HCT116 (cell line): Measurements from ENCODE around the gene CBX8. TPM values are rescaled to one million over a fixed set of nuclear protein-coding genes. Genes with fewer than 3 reads are reported as not detected.

Source experiments
- ATAC-seq: fragments of 200-7000 bp; cut with Tn5 transposase; 2 replicates; pipeline ENCODE4 v1.9.1; 2020; ENCODE audit warnings: mild to moderate bottlenecking, moderate library complexity
- BruUV-seq: library from RNA; stranded (reverse); fragments of 400-500 nt; replicated peaks from 2 replicates; lab custom pipeline; 2021; lab: Mats Ljungman, UMichigan
- CTCF ChIA-PET: fragments of 300-600 bp; sonication (Branson Sonifier 250); formaldehyde crosslinking; loops from one replicate; lab custom pipeline; 2021; ENCODE audit warnings: antibody characterized with exemption; lab: Charles Lee
- POLR2A ChIA-PET: fragments of 300-600, 350-600 bp; sonication (Branson Sonifier 250); formaldehyde crosslinking; loops from one replicate; lab custom pipeline; 2021; ENCODE audit warnings: antibody characterized with exemption; lab: Charles Lee
- RAD21 ChIA-PET, 2 experiments: fragments of 300-600 bp; sonication (Branson Sonifier 250); formaldehyde crosslinking; loops; one replicate each; lab custom pipeline; 2023; ENCODE audit warnings: low total read pairs in 2 of 2; ENCODE audit not compliant: uncharacterized antibody in 2 of 2, unreplicated experiment in 2 of 2, low non-redundant PET in 1 of 2; lab: Charles Lee
- DNase-seq: peaks from one replicate; pipeline ENCODE4 v3.0.0-alpha.2; 2010; ENCODE audit warnings: low read depth, low spot score
- H2AFZ ChIP-seq: fragments of 200-600 bp; shearing (Covaris generic), sonication (generic); 2 replicates; pipeline ENCODE4 v1.6.1; 2017; ENCODE audit warnings: low read depth, mixed run types, mixed read lengths, antibody characterized with exemption, low read length; ENCODE audit not compliant: poor library complexity, severe bottlenecking
- H3K27ac ChIP-seq: 2 replicates; pipeline ENCODE4 v1.5.1; 2012; ENCODE audit warnings: low read depth, low read length
- H3K27me3 ChIP-seq: fragments of 200-600 bp; sonication (generic); 2 replicates; pipeline ENCODE4 v1.6.1; 2016; ENCODE audit warnings: mixed run types, low read length, mixed read lengths; ENCODE audit not compliant: insufficient read depth
- H3K36me3 ChIP-seq, 2 experiments: fragments of 200-500 bp in 1 of 2; fragments of 200-600 bp in 1 of 2; sonication (Bioruptor generic) in 1 of 2; sonication (generic) in 1 of 2; 2 replicates each; pipeline versions ENCODE4 v1.5.1 to v1.6.1; 2014 to 2016; ENCODE audit warnings: low read length in 2 of 2, inconsistent platforms in 1 of 2, mixed read lengths in 1 of 2, mixed run types in 1 of 2; ENCODE audit not compliant: insufficient read depth in 2 of 2, control insufficient read depth in 1 of 2
- H3K4me1 ChIP-seq, 2 experiments: fragments of 200-600 bp in 1 of 2; sonication (generic) in 1 of 2; 2 replicates each; pipeline versions ENCODE4 v1.5.1 to v1.6.1; 2012 to 2017; ENCODE audit warnings: low read length in 2 of 2, inconsistent platforms in 1 of 2, mild to moderate bottlenecking in 1 of 2, mixed read lengths in 1 of 2, mixed run types in 1 of 2, moderate library complexity in 1 of 2; ENCODE audit not compliant: insufficient read depth in 2 of 2, control insufficient read depth in 1 of 2
- H3K4me2 ChIP-seq: fragments of 200-600 bp; sonication (generic); 2 replicates; pipeline ENCODE4 v1.6.1; 2017; ENCODE audit warnings: mixed run types, low read length, mixed read lengths
- H3K4me3 ChIP-seq, 2 experiments: fragments of 200-600 bp in 1 of 2; sonication (generic) in 1 of 2; replicated peaks in 1 of 2; 2 replicates each; pipeline ENCODE4 v1.5.1; 2011 to 2016; ENCODE audit warnings: low read length in 2 of 2, control low read depth in 1 of 2, low read depth in 1 of 2, mild to moderate bottlenecking in 1 of 2, mixed read lengths in 1 of 2, mixed run types in 1 of 2
- H3K79me2 ChIP-seq: fragments of 200-600 bp; sonication (generic); 2 replicates; pipeline ENCODE4 v1.6.1; 2017; ENCODE audit warnings: mild to moderate bottlenecking, mixed run types, low read length, moderate library complexity, mixed read lengths; ENCODE audit not compliant: insufficient read depth
- H3K9ac ChIP-seq: fragments of 200-600 bp; sonication (generic); 2 replicates; pipeline ENCODE4 v1.6.1; 2016; ENCODE audit warnings: low read length, mixed read lengths
- H3K9me2 ChIP-seq: fragments of 200-600 bp; sonication (generic), shearing (Covaris generic); 2 replicates; pipeline ENCODE4 v1.6.1; 2017; ENCODE audit warnings: mixed run types, mild to moderate bottlenecking, moderate library complexity; ENCODE audit not compliant: insufficient read depth
- H3K9me3 ChIP-seq, 2 experiments: fragments of 200-500 bp in 1 of 2; fragments of 200-600 bp in 1 of 2; sonication (Bioruptor generic) in 1 of 2; sonication (generic) in 1 of 2; 2 replicates each; pipeline ENCODE4 v1.6.1; 2014 to 2017; ENCODE audit warnings: low read length in 2 of 2, mixed read lengths in 2 of 2, inconsistent platforms in 1 of 2, low read depth in 1 of 2, mild to moderate bottlenecking in 1 of 2, mixed run types in 1 of 2, moderate library complexity in 1 of 2; ENCODE audit not compliant: control insufficient read depth in 1 of 2, insufficient read depth in 1 of 2
- H4K20me1 ChIP-seq: fragments of 200-600 bp; sonication (generic), shearing (Covaris generic); 2 replicates; pipeline ENCODE4 v1.6.1; 2017; ENCODE audit warnings: mixed run types, mild to moderate bottlenecking, moderate library complexity; ENCODE audit not compliant: insufficient read depth
- CBX3 ChIP-seq: IDR thresholded peaks from 2 replicates; pipeline ENCODE4 v1.6.1; 2012; ENCODE audit warnings: low read depth
- CEBPB ChIP-seq: IDR thresholded peaks from 2 replicates; pipeline ENCODE4 v1.6.1; 2012; ENCODE audit warnings: low read depth
- CTCF ChIP-seq, 3 experiments: fragments of 200-600 bp in 1 of 3; sonication (generic) in 1 of 3; IDR thresholded peaks in 2 of 3; conservative IDR thresholded peaks in 1 of 3; 2 replicates each; pipeline ENCODE4 v1.5.1; 2012 to 2017; ENCODE audit warnings: low read depth in 2 of 3, low read length in 2 of 3, antibody characterized with exemption in 1 of 3, borderline replicate concordance in 1 of 3, control low read depth in 1 of 3, mild to moderate bottlenecking in 1 of 3, mixed read lengths in 1 of 3, mixed run types in 1 of 3, moderate library complexity in 1 of 3; ENCODE audit not compliant: insufficient read depth in 1 of 3
- EGR1 ChIP-seq: IDR thresholded peaks from 2 replicates; pipeline ENCODE4 v1.6.1; 2012; ENCODE audit warnings: low read depth
- ELF1 ChIP-seq: IDR thresholded peaks from 2 replicates; pipeline ENCODE4 v1.6.1; 2012; ENCODE audit warnings: low read depth, borderline replicate concordance
- EZH2 ChIP-seq: fragments of 200-600 bp; sonication (generic); IDR thresholded peaks from 2 replicates; pipeline ENCODE4 v1.6.1; 2017; ENCODE audit warnings: antibody characterized with exemption, mixed run types
- EZH2phosphoT487 ChIP-seq: fragments of 200-600 bp; IDR thresholded peaks from 2 replicates; pipeline ENCODE4 v1.6.1; 2018; ENCODE audit warnings: antibody characterized with exemption, borderline replicate concordance
- POLR2AphosphoS5 ChIP-seq: IDR thresholded peaks from 2 replicates; pipeline ENCODE4 v1.6.1; 2011; ENCODE audit warnings: mild to moderate bottlenecking, low read depth, low read length, moderate library complexity
- SIN3A ChIP-seq: IDR thresholded peaks from 2 replicates; pipeline ENCODE4 v1.6.1; 2012; ENCODE audit warnings: low read depth
- ZFX ChIP-seq: fragments of 450-650 bp; IDR thresholded peaks from 2 replicates; pipeline ENCODE4 v1.6.1; 2017
- ZNF274 ChIP-seq: fragments of 200-500 bp; sonication (Bioruptor generic); IDR thresholded peaks from 2 replicates; pipeline ENCODE4 v1.6.1; 2014; ENCODE audit warnings: mild to moderate bottlenecking, low read depth, low read length, inconsistent platforms
- intact Hi-C: fragments of 100-400 bp; cut with micrococcal nuclease; formaldehyde crosslinking; loops from 2 replicates; pipeline ENCODE4 v1.10.0; 2022
- total RNA-seq: library from RNA; stranded (reverse); gene quantifications from one replicate; pipeline ENCODE4 v1.2.1, GENCODE V29; 2021; ENCODE audit not compliant: unreplicated experiment

The CBX8 gene
- total RNA-seq, 1 experiment from 2014 or later = 29.0 TPM

GRCh38 chr17:79803997-79804855, 7.3 kb upstream of the CBX8 start:
- H2AFZ ChIP-seq = no peak overlapping the region

GRCh38 chr17:79803421-79803996, 6.6 kb upstream of the CBX8 start:
- RAD21 ChIA-PET = no interaction called here
- Histone ChIP-seq H3K4me3 (no peak overlapping the region), H3K9me2 (no peaks in the 10 kb centered on the region), H3K4me1 (peaks cover 20 to 46% of the 10 kb centered on the region in 2 experiments), H3K27me3 (no peaks in the 10 kb centered on the region), H2AFZ (no peak overlapping the region), H3K27ac (no peak overlapping the region), H3K4me2 (no peak overlapping the region), H3K79me2 (no peaks in the 10 kb centered on the region), H3K9ac (no peak overlapping the region), H3K36me3 (no peaks in the 10 kb centered on the region), H4K20me1 (no peaks in the 10 kb centered on the region), H3K9me3 (no peaks in the 10 kb centered on the region)
- POLR2A ChIA-PET = interaction anchor here (1.1 kb wide), 1 partner anchor 36 kb away, joined by 3 read pairs; the partner anchor contains the start of gene CBX4
- no peak for ATAC-seq
- DNase-seq = no peak
- no TSS peak for BruUV-seq
- TF ChIP-seq EZH2phosphoT487 = no peak
- TF ChIP-seq CTCF (IDR thresholded peaks at IDR 0.05 in 2 of 3, conservative IDR thresholded peaks at IDR 0.05 in 1 of 3; ENCODE audit: borderline replicate concordance in 1 of 3, insufficient read depth in 1 of 3, low read depth in 2 of 3, low read length in 2 of 3) = no peak
- no peak for TF ChIP-seq CBX3
- TF ChIP-seq CEBPB = no peak
- TF ChIP-seq SIN3A = no peak
- TF ChIP-seq EZH2 = no peak
- intact Hi-C loops = no loop called here
- CTCF ChIA-PET = no interaction called here

More at GRCh38 chr17:79803997-79804855, 7.3 kb upstream of the CBX8 start:
- peaks cover 24 to 50% of the 10 kb centered on the region in 2 experiments for H3K4me1 ChIP-seq
- BruUV-seq = no TSS peak
- H3K36me3 ChIP-seq = no peaks in the 10 kb centered on the region
- no peak overlapping the region for H3K4me2 ChIP-seq
- no peak for DNase-seq
- CTCF ChIA-PET = no interaction called here
- H3K9me2 ChIP-seq = no peaks in the 10 kb centered on the region
- no peak overlapping the region for H3K27ac ChIP-seq
- no peak for TF ChIP-seq ELF1
- TF ChIP-seq EGR1 = no peak
- TF ChIP-seq ZNF274 = no peak
- no peak for TF ChIP-seq POLR2AphosphoS5
- peak; percentile 14; the same call in 1 of the 2 replicates for TF ChIP-seq ZFX
- RAD21 ChIA-PET = no interaction called here
- no peaks in the 10 kb centered on the region for H3K9me3 ChIP-seq
- intact Hi-C loops = no loop called here
- H3K79me2 ChIP-seq = no peaks in the 10 kb centered on the region
- no peak overlapping the region for H3K9ac ChIP-seq
- H3K4me3 ChIP-seq = no peak overlapping the region
- POLR2A ChIA-PET = interaction anchor here (1.1 kb wide), 1 partner anchor 35 kb away, joined by 3 read pairs; the partner anchor contains the start of gene CBX4
- ATAC-seq = no peak
- H4K20me1 ChIP-seq = no peaks in the 10 kb centered on the region
- H3K27me3 ChIP-seq = no peaks in the 10 kb centered on the region
